Prostate gland (tissue), 2 donors: ENCODE measurements around the gene DYNLT3.

Experiments used
- POLR2A ChIP-seq: fragments of 450-650 bp; IDR thresholded peaks from one replicate; pipeline ENCODE4 v1.6.1; 2016; ENCODE audit warnings: antibody characterized with exemption, mild to moderate bottlenecking
- POLR2AphosphoS5 ChIP-seq: sonication (generic); formaldehyde crosslinking; IDR thresholded peaks from one replicate; pipeline ENCODE4 v1.6.1; 2017; ENCODE audit warnings: antibody characterized with exemption
- TF ChIP-seq, protein P1 (sequence below), 4 experiments: fragments of 200-600 bp in 2 of 4; fragments of 450-650 bp in 2 of 4; sonication (generic) in 2 of 4; IDR thresholded peaks; 1 replicate in 3 of 4; 2 replicates in 1 of 4; pipeline ENCODE4 v1.5.1; 2016 to 2019; ENCODE audit warnings: antibody characterized with exemption in 4 of 4, mild to moderate bottlenecking in 2 of 4, moderate library complexity in 2 of 4

- TF ChIP-seq, protein P1, sequence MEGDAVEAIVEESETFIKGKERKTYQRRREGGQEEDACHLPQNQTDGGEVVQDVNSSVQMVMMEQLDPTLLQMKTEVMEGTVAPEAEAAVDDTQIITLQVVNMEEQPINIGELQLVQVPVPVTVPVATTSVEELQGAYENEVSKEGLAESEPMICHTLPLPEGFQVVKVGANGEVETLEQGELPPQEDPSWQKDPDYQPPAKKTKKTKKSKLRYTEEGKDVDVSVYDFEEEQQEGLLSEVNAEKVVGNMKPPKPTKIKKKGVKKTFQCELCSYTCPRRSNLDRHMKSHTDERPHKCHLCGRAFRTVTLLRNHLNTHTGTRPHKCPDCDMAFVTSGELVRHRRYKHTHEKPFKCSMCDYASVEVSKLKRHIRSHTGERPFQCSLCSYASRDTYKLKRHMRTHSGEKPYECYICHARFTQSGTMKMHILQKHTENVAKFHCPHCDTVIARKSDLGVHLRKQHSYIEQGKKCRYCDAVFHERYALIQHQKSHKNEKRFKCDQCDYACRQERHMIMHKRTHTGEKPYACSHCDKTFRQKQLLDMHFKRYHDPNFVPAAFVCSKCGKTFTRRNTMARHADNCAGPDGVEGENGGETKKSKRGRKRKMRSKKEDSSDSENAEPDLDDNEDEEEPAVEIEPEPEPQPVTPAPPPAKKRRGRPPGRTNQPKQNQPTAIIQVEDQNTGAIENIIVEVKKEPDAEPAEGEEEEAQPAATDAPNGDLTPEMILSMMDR (IDR thresholded peaks at IDR 0.05): no peak
- no peak for TF ChIP-seq POLR2AphosphoS5
- no peak for TF ChIP-seq POLR2A
Measured at GRCh38 chrX:37862851-37863250, 15.5 kb upstream of the DYNLT3 start.
